GM23338 (cell line): ENCODE results near the gene GCNT1. TPM values are rescaled to one million over a fixed set of nuclear protein-coding genes. Genes with fewer than 3 reads are reported as not detected.

ENCODE experiments used
- ATAC-seq: fragments of 200-7000 bp; cut with Tn5 transposase; 3 replicates; pipeline ENCODE4 v1.9.1; 2020
- DNase-seq: peaks from one replicate; pipeline ENCODE4 v3.0.0-alpha.2; 2015; ENCODE audit warnings: low spot score
- H2AFZ ChIP-seq: fragments of 200-600 bp; sonication (generic); 2 replicates; pipeline ENCODE4 v1.8.0; 2016; ENCODE audit warnings: antibody characterized with exemption, mild to moderate bottlenecking, moderate library complexity
- H3F3A ChIP-seq: fragments of 200-600 bp; sonication (generic); replicated peaks from 2 replicates; pipeline ENCODE4 v1.8.0; 2017; ENCODE audit warnings: antibody characterized with exemption, mixed run types, low read depth
- H3K27ac ChIP-seq: fragments of 200-600 bp; sonication (generic); 2 replicates; pipeline ENCODE4 v1.6.1; 2016; ENCODE audit warnings: low read depth
- H3K27me3 ChIP-seq: fragments of 200-600 bp; sonication (generic); 2 replicates; pipeline ENCODE4 v1.8.0; 2016; ENCODE audit warnings: mild to moderate bottlenecking, mixed run types, moderate library complexity; ENCODE audit not compliant: insufficient read depth
- H3K36me3 ChIP-seq: fragments of 200-600 bp; sonication (generic); 2 replicates; pipeline ENCODE4 v1.8.0; 2016; ENCODE audit warnings: mild to moderate bottlenecking; ENCODE audit not compliant: insufficient read depth
- H3K4me1 ChIP-seq: fragments of 200-600 bp; sonication (generic); 2 replicates; pipeline ENCODE4 v1.8.0; 2016; ENCODE audit warnings: mild to moderate bottlenecking, moderate library complexity; ENCODE audit not compliant: insufficient read depth
- H3K4me2 ChIP-seq: fragments of 200-600 bp; sonication (generic); 2 replicates; pipeline ENCODE4 v1.7.1; 2017; ENCODE audit warnings: mixed run types
- H3K4me3 ChIP-seq: fragments of 200-600 bp; sonication (generic); 2 replicates; pipeline ENCODE4 v1.6.1; 2016; ENCODE audit warnings: mixed run types
- H3K79me2 ChIP-seq: fragments of 200-600 bp; sonication (generic); replicated peaks from 2 replicates; pipeline ENCODE4 v1.8.0; 2017; ENCODE audit warnings: mild to moderate bottlenecking; ENCODE audit not compliant: insufficient read depth
- H3K9me2 ChIP-seq: fragments of 200-600 bp; sonication (generic); 2 replicates; pipeline ENCODE4 v1.8.0; 2017; ENCODE audit not compliant: insufficient read depth
- H4K20me1 ChIP-seq: fragments of 200-600 bp; sonication (generic); replicated peaks from 2 replicates; pipeline ENCODE4 v1.8.0; 2017; ENCODE audit warnings: mild to moderate bottlenecking; ENCODE audit not compliant: insufficient read depth
- H3K27ac Mint-ChIP-seq: 2 replicates; pipeline ENCODE4 v1.8.0; 2020; ENCODE audit warnings: inconsistent platforms, mild to moderate bottlenecking, moderate library complexity, mixed read lengths
- H3K27me3 Mint-ChIP-seq: 3 replicates; pipeline ENCODE4 v1.8.0; 2022; ENCODE audit warnings: low read depth, mild to moderate bottlenecking, moderate library complexity, mixed read lengths, inconsistent platforms; ENCODE audit not compliant: insufficient read depth, poor library complexity
- H3K36me3 Mint-ChIP-seq: 3 replicates; pipeline ENCODE4 v1.8.0; 2021; ENCODE audit warnings: low read depth, mild to moderate bottlenecking, inconsistent platforms, moderate library complexity, mixed read lengths
- H3K4me1 Mint-ChIP-seq: 3 replicates; pipeline ENCODE4 v1.8.0; 2020; ENCODE audit warnings: mild to moderate bottlenecking, inconsistent platforms, mixed read lengths
- H3K4me3 Mint-ChIP-seq: 3 replicates; pipeline ENCODE4 v1.8.0; 2021; ENCODE audit warnings: moderate library complexity, mild to moderate bottlenecking, inconsistent platforms, mixed read lengths
- H3K9me3 Mint-ChIP-seq: 3 replicates; pipeline ENCODE4 v1.8.0; 2020; ENCODE audit warnings: moderate library complexity, mild to moderate bottlenecking, inconsistent platforms, mixed read lengths
- CREB1 ChIP-seq: fragments of 250-450 bp; sonication (Bioruptor Pico); IDR thresholded peaks from 2 replicates; pipeline ENCODE4 v1.5.0; 2020; ENCODE audit warnings: low read depth, mild to moderate bottlenecking, moderate library complexity
- EZH2phosphoT487 ChIP-seq: fragments of 200-600 bp; sonication (generic); IDR thresholded peaks from one replicate; pipeline ENCODE4 v1.8.1; 2018; ENCODE audit warnings: antibody characterized with exemption; ENCODE audit not compliant: unreplicated experiment
- JUNB ChIP-seq: IDR thresholded peaks from one replicate; pipeline ENCODE4 v1.6.1; 2016; ENCODE audit warnings: antibody characterized with exemption; ENCODE audit not compliant: unreplicated experiment
- POLR2AphosphoS5 ChIP-seq: IDR thresholded peaks from 2 replicates; pipeline ENCODE4 v1.6.1; 2016; ENCODE audit warnings: antibody characterized with exemption, low read depth
- REST ChIP-seq: IDR thresholded peaks from one replicate; pipeline ENCODE4 v1.6.1; 2018; ENCODE audit warnings: antibody characterized with exemption; ENCODE audit not compliant: unreplicated experiment
- STAT1 ChIP-seq: IDR thresholded peaks from one replicate; pipeline ENCODE4 v1.6.1; 2016; ENCODE audit warnings: antibody characterized with exemption; ENCODE audit not compliant: unreplicated experiment
- ZNF114 ChIP-seq: fragments of 250-450 bp; sonication (Bioruptor Pico); IDR thresholded peaks from 2 replicates; pipeline ENCODE4 v1.5.0; 2020; ENCODE audit warnings: mild to moderate bottlenecking, moderate library complexity
- ZNF331 ChIP-seq: fragments of 250-450 bp; sonication (Bioruptor Pico); IDR thresholded peaks from 2 replicates; pipeline ENCODE4 v1.5.0; 2020; ENCODE audit warnings: low read depth, mild to moderate bottlenecking, moderate library complexity
- polyA plus RNA-seq: library from polyadenylated mRNA; unstranded; fragments of >200 nt; fragmentation: Nextera tagmentation; extraction: Ambion mirVana; gene quantifications from 2 replicates; pipeline ENCODE4 v1.2.1, GENCODE V29; 2016
- total RNA-seq: library from RNA; depleted of rRNA; stranded (reverse); fragments of >200 nt; shearing (Covaris generic); gene quantifications from 2 replicates; pipeline ENCODE4 v1.2.3, GENCODE V29; 2014
- TF ChIP-seq, protein P1 (sequence below): IDR thresholded peaks from 2 replicates; pipeline ENCODE4 v1.6.1; 2016; ENCODE audit warnings: antibody characterized with exemption
- TF ChIP-seq, protein P2 (sequence below), 2 experiments: fragments of 200-600 bp in 1 of 2; sonication (generic) in 1 of 2; conservative IDR thresholded peaks; 2 replicates each; pipeline versions ENCODE4 v1.5.1 to v1.6.1; 2016 to 2017; ENCODE audit warnings: antibody characterized with exemption in 2 of 2, low read depth in 2 of 2, mild to moderate bottlenecking in 2 of 2, moderate library complexity in 1 of 2
- TF ChIP-seq, protein P3 (sequence below): fragments of 250-450 bp; sonication (Bioruptor Pico); IDR thresholded peaks from 2 replicates; pipeline ENCODE4 v1.5.0; 2020; ENCODE audit warnings: mild to moderate bottlenecking, moderate library complexity

GCNT1 gene
- total and polyA plus RNA-seq, 2 experiments from 2014 or later: 4.2 to 11.4 TPM

DNA sequence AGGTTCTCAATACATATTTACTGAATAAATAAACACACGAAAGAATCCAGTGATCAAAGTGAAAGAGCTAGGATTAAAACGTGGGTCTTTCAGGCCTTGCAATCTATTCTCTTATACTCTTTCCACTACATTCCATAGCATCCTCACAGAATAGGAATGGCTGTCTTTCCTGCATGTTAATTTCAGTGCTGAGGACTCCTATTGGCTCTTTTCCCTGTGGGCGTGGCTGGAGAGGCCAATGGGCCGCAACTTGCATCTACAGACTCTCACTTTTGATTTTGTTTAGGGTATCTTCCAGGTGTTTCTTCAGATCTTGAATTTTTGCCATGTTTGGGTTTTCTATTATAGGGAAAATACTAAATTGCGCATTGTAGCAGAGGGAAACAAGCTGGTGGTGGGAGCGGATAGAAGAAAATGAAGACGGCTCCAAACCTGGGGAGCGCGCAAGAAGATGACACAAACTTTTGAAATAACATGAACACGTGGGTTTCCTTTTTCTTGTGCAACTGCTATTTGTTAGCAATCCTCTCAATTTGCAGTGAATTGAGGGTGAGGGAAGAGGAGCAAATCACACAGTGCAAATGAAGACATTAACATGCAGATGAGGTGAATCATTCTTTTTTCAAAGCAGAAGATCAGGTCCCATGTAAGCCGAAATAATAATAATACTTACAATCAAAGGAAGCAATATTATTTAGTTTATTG lies 93.9 kb downstream of the GCNT1 start:
- no peak for TF ChIP-seq REST
- TF ChIP-seq, protein P1, sequence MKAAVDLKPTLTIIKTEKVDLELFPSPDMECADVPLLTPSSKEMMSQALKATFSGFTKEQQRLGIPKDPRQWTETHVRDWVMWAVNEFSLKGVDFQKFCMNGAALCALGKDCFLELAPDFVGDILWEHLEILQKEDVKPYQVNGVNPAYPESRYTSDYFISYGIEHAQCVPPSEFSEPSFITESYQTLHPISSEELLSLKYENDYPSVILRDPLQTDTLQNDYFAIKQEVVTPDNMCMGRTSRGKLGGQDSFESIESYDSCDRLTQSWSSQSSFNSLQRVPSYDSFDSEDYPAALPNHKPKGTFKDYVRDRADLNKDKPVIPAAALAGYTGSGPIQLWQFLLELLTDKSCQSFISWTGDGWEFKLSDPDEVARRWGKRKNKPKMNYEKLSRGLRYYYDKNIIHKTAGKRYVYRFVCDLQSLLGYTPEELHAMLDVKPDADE: no peak
- no peak for TF ChIP-seq STAT1
- no peak for TF ChIP-seq ZNF114 (CRISPR knock-in tag)
- no peak for TF ChIP-seq CREB1 (CRISPR knock-in tag)
- TF ChIP-seq POLR2AphosphoS5: no peak
- no peak for TF ChIP-seq ZNF331
- TF ChIP-seq, protein P2, sequence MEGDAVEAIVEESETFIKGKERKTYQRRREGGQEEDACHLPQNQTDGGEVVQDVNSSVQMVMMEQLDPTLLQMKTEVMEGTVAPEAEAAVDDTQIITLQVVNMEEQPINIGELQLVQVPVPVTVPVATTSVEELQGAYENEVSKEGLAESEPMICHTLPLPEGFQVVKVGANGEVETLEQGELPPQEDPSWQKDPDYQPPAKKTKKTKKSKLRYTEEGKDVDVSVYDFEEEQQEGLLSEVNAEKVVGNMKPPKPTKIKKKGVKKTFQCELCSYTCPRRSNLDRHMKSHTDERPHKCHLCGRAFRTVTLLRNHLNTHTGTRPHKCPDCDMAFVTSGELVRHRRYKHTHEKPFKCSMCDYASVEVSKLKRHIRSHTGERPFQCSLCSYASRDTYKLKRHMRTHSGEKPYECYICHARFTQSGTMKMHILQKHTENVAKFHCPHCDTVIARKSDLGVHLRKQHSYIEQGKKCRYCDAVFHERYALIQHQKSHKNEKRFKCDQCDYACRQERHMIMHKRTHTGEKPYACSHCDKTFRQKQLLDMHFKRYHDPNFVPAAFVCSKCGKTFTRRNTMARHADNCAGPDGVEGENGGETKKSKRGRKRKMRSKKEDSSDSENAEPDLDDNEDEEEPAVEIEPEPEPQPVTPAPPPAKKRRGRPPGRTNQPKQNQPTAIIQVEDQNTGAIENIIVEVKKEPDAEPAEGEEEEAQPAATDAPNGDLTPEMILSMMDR (conservative IDR thresholded peaks at IDR 0.05; ENCODE audit: low read depth in 2 of 2): no peak
- no peak for TF ChIP-seq JUNB
- TF ChIP-seq EZH2phosphoT487: no peak
- TF ChIP-seq, protein P3, sequence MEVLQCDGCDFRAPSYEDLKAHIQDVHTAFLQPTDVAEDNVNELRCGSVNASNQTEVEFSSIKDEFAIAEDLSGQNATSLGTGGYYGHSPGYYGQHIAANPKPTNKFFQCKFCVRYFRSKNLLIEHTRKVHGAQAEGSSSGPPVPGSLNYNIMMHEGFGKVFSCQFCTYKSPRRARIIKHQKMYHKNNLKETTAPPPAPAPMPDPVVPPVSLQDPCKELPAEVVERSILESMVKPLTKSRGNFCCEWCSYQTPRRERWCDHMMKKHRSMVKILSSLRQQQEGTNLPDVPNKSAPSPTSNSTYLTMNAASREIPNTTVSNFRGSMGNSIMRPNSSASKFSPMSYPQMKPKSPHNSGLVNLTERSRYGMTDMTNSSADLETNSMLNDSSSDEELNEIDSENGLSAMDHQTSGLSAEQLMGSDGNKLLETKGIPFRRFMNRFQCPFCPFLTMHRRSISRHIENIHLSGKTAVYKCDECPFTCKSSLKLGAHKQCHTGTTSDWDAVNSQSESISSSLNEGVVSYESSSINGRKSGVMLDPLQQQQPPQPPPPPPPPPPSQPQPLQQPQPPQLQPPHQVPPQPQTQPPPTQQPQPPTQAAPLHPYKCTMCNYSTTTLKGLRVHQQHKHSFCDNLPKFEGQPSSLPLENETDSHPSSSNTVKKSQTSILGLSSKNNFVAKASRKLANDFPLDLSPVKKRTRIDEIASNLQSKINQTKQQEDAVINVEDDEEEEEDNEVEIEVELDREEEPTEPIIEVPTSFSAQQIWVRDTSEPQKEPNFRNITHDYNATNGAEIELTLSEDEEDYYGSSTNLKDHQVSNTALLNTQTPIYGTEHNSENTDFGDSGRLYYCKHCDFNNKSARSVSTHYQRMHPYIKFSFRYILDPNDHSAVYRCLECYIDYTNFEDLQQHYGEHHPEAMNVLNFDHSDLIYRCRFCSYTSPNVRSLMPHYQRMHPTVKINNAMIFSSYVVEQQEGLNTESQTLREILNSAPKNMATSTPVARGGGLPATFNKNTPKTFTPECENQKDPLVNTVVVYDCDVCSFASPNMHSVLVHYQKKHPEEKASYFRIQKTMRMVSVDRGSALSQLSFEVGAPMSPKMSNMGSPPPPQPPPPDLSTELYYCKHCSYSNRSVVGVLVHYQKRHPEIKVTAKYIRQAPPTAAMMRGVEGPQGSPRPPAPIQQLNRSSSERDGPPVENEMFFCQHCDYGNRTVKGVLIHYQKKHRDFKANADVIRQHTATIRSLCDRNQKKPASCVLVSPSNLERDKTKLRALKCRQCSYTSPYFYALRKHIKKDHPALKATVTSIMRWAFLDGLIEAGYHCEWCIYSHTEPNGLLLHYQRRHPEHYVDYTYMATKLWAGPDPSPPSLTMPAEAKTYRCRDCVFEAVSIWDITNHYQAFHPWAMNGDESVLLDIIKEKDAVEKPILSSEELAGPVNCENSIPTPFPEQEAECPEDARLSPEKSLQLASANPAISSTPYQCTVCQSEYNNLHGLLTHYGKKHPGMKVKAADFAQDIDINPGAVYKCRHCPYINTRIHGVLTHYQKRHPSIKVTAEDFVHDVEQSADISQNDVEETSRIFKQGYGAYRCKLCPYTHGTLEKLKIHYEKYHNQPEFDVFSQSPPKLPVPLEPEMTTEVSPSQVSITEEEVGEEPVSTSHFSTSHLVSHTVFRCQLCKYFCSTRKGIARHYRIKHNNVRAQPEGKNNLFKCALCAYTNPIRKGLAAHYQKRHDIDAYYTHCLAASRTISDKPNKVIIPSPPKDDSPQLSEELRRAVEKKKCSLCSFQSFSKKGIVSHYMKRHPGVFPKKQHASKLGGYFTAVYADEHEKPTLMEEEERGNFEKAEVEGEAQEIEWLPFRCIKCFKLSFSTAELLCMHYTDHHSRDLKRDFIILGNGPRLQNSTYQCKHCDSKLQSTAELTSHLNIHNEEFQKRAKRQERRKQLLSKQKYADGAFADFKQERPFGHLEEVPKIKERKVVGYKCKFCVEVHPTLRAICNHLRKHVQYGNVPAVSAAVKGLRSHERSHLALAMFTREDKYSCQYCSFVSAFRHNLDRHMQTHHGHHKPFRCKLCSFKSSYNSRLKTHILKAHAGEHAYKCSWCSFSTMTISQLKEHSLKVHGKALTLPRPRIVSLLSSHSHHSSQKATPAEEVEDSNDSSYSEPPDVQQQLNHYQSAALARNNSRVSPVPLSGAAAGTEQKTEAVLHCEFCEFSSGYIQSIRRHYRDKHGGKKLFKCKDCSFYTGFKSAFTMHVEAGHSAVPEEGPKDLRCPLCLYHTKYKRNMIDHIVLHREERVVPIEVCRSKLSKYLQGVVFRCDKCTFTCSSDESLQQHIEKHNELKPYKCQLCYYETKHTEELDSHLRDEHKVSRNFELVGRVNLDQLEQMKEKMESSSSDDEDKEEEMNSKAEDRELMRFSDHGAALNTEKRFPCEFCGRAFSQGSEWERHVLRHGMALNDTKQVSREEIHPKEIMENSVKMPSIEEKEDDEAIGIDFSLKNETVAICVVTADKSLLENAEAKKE (CRISPR knock-in tag): no peak
- H3K79me2 ChIP-seq: no peaks in the 10 kb centered on the region
- H4K20me1 ChIP-seq: no peaks in the 10 kb centered on the region
- H3K9me2 ChIP-seq: peaks cover 5% of the 10 kb centered on the region; the same call in 1 of the 2 replicates
- ATAC-seq (peak; percentile 73), DNase-seq (peak; percentile 67)
- H3K4me1 ChIP-seq: peaks cover 9% of the 10 kb centered on the region; the same call in 1 of the 2 replicates
- no peaks in the 10 kb centered on the region for H3K27me3 ChIP-seq
- Mint-ChIP-seq H3K9me3 (no peaks in the 10 kb centered on the region), H3K4me1 (peaks cover 15% of the 10 kb centered on the region), H3K4me3 (no peak overlapping the region), H3K36me3 (no peaks in the 10 kb centered on the region), H3K27ac (no peak overlapping the region), H3K27me3 (no peaks in the 10 kb centered on the region)
- peak overlapping the region; percentile 21; the same call in 1 of the 2 replicates for H3K4me2 ChIP-seq
- H3F3A ChIP-seq: no peaks in the 10 kb centered on the region
- H2AFZ ChIP-seq: peak overlapping the region; percentile 2; the same call in 1 of the 2 replicates
- H3K27ac ChIP-seq: no peak overlapping the region
- H3K4me3 ChIP-seq: no peak overlapping the region
- H3K36me3 ChIP-seq: no peaks in the 10 kb centered on the region; the same call in 1 of the 2 replicates
